ENCODE results near the gene FKBP10.

DNA sequence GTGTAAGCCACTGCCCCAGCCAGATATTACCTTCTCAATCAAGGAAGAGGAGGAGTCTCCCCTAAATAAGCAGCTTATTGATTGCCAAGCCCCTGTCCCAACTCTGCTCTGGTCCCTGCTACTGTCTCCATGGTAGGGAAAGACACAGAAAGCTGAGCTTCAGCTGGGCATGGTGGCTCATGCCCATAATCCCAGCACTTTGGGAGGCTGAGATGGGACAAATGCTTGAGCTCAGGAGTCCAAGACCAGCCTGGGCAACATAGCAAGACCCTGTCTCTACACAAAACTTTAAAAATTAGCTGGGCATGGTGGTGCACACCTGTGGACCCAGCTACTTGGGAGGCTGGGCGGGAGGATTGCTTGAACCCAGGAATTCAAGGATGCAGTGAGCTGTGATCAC, 32.9 kb upstream of the FKBP10 start:
- TF ChIP-seq POLR2A (IDR thresholded peaks at IDR 0.05; ENCODE audit: low read depth, low read length) = no peak
- no peak for TF ChIP-seq POLR2AphosphoS5 (IDR thresholded peaks at IDR 0.05; ENCODE audit: low read depth, low read length)
- TF ChIP-seq TAF1 (IDR thresholded peaks at IDR 0.05; ENCODE audit: borderline replicate concordance, low read depth, low read length) = no peak
